Endothelial cell of umbilical vein (primary cell): ENCODE results near the gene ASB8. TPM values are rescaled to one million over a fixed set of nuclear protein-coding genes. Genes with fewer than 3 reads are reported as not detected.

Experiments used
- BruUV-seq: library from RNA; stranded (reverse); fragments of 400-500 nt; replicated peaks from 2 replicates; lab custom pipeline; 2021; lab: Mats Ljungman, UMichigan
- CTCF ChIA-PET: fragments of 300-600, 350-600 bp; sonication (Branson Sonifier 250); formaldehyde crosslinking; loops from one replicate; lab custom pipeline; 2021; ENCODE audit warnings: antibody characterized with exemption, inconsistent platforms; lab: Charles Lee
- POLR2A ChIA-PET: fragments of 300-600, 350-600 bp; sonication (Branson Sonifier 250); formaldehyde crosslinking; loops from one replicate; lab custom pipeline; 2021; ENCODE audit warnings: antibody characterized with exemption, inconsistent platforms; lab: Charles Lee
- DNase-seq: peaks from one replicate; pipeline ENCODE4 v3.0.0-alpha.2; 2011; ENCODE audit warnings: low read depth, low spot score
- FAIRE-seq: peaks from 2 replicates; lab custom pipeline; 2011; peaks lifted over from hg19 to GRCh38; lab: Jason Lieb, UNC
- H2AFZ ChIP-seq: 2 replicates; pipeline ENCODE4 v1.6.0; 2012; ENCODE audit warnings: low read depth, low read length, control low read depth, inconsistent platforms
- H3K27ac ChIP-seq: 2 replicates; pipeline ENCODE4 v1.5.1; 2011; ENCODE audit warnings: low read depth, mild to moderate bottlenecking, control low read depth, low read length, moderate library complexity; ENCODE audit not compliant: insufficient read depth
- H3K27me3 ChIP-seq, 2 experiments: 2 replicates each; pipeline versions ENCODE4 v1.6.0 to v1.6.1; 2011; ENCODE audit warnings: low read length in 2 of 2, mixed read lengths in 1 of 2; ENCODE audit not compliant: control insufficient read depth in 2 of 2, insufficient read depth in 2 of 2
- H3K36me3 ChIP-seq, 2 experiments: 2 replicates in 1 of 2; 3 replicates in 1 of 2; pipeline ENCODE4 v1.5.1; 2011; ENCODE audit warnings: low read length in 2 of 2, mild to moderate bottlenecking in 1 of 2, moderate library complexity in 1 of 2; ENCODE audit not compliant: control insufficient read depth in 2 of 2, insufficient read depth in 2 of 2; ENCODE audit errors: extremely low read depth in 1 of 2
- H3K4me1 ChIP-seq: 3 replicates; pipeline ENCODE4 v1.5.1; 2011; ENCODE audit warnings: mild to moderate bottlenecking, low read length; ENCODE audit not compliant: control insufficient read depth, insufficient read depth; ENCODE audit errors: extremely low read depth
- H3K4me2 ChIP-seq: 2 replicates; pipeline ENCODE4 v1.6.1; 2011; ENCODE audit warnings: low read length, control low read depth, mixed read lengths; ENCODE audit not compliant: insufficient read depth
- H3K4me3 ChIP-seq, 3 experiments: fragments of 200-600 bp in 1 of 3; sonication (generic), shearing (Covaris generic) in 1 of 3; replicated peaks in 1 of 3; 2 replicates each; pipeline ENCODE4 v1.5.1; 2011 to 2016; ENCODE audit warnings: control low read depth in 3 of 3, low read length in 3 of 3, mild to moderate bottlenecking in 2 of 3, inconsistent platforms in 1 of 3, low read depth in 1 of 3, moderate library complexity in 1 of 3; ENCODE audit not compliant: insufficient read depth in 1 of 3
- H3K79me2 ChIP-seq: 2 replicates; pipeline ENCODE4 v1.6.0; 2012; ENCODE audit warnings: low read length, inconsistent platforms; ENCODE audit not compliant: control insufficient read depth, insufficient read depth
- H3K9ac ChIP-seq: replicated peaks from 2 replicates; pipeline ENCODE3; 2011; ENCODE audit warnings: low read length, control low read depth; ENCODE audit not compliant: insufficient read depth; ENCODE audit errors: extremely low read depth
- H3K9me1 ChIP-seq: replicated peaks from 3 replicates; pipeline ENCODE4 v1.6.0; 2011; ENCODE audit warnings: mild to moderate bottlenecking, low read length; ENCODE audit not compliant: control insufficient read depth, insufficient read depth; ENCODE audit errors: extremely low read depth
- H3K9me3 ChIP-seq: replicated peaks from 2 replicates; pipeline ENCODE4 v1.5.1; 2012; ENCODE audit warnings: low read length, inconsistent platforms; ENCODE audit not compliant: control insufficient read depth, insufficient read depth
- H4K20me1 ChIP-seq: replicated peaks from 2 replicates; pipeline ENCODE3; 2011; ENCODE audit warnings: mild to moderate bottlenecking, low read length; ENCODE audit not compliant: control insufficient read depth, insufficient read depth; ENCODE audit errors: extremely low read depth
- EZH2 ChIP-seq: IDR thresholded peaks from 2 replicates; pipeline ENCODE4 v1.6.1; 2012; ENCODE audit warnings: borderline replicate concordance, low read depth, mild to moderate bottlenecking, moderate library complexity, low read length, inconsistent platforms; ENCODE audit not compliant: severe bottlenecking
- FOS ChIP-seq: IDR thresholded peaks from 2 replicates; pipeline ENCODE4 v1.6.1; 2011; ENCODE audit warnings: mild to moderate bottlenecking, low read length, moderate library complexity, borderline replicate concordance; ENCODE audit not compliant: insufficient read depth
- GATA2 ChIP-seq: IDR thresholded peaks from 2 replicates; pipeline ENCODE4 v1.7.0; 2011; ENCODE audit warnings: low read depth, mild to moderate bottlenecking, moderate library complexity, mixed read lengths, low read length; ENCODE audit not compliant: insufficient read length, insufficient read depth
- MAX ChIP-seq: IDR thresholded peaks from 2 replicates; pipeline ENCODE4 v1.6.1; 2011; ENCODE audit not compliant: insufficient read depth, insufficient read length
- MYC ChIP-seq: IDR thresholded peaks from one replicate; pipeline ENCODE4 v1.6.1; 2011; ENCODE audit warnings: mild to moderate bottlenecking, low read depth, low read length
- POLR2A ChIP-seq: IDR thresholded peaks from 2 replicates; pipeline ENCODE4 v1.6.1; 2012; ENCODE audit warnings: low read depth, mild to moderate bottlenecking, control low read depth, low read length
- dilution Hi-C: fragments of 300-500 bp; cut with MboI; formaldehyde crosslinking; loops from one replicate; pipeline ENCODE4 v1.15.0; 2019; ENCODE audit warnings: low sequenced_read_pairs; ENCODE audit not compliant: extremely low pct_ligation_motif_present
- intact Hi-C: fragments of 100-400 bp; cut with micrococcal nuclease; formaldehyde crosslinking; loops from one replicate; pipeline ENCODE4 v1.10.0; 2022
- polyA plus RNA-seq, 4 experiments: library from polyadenylated mRNA; depleted of rRNA in 3 of 4; stranded (reverse) in 3 of 4; unstranded in 1 of 4; fragments of >200 nt; gene quantifications; 2 replicates each; pipeline versions ENCODE4 v1.2.1 to v1.2.3, GENCODE V29; 2011 to 2012; ENCODE audit warnings: missing spikeins in 1 of 4
- total RNA-seq: library from RNA; stranded (reverse); gene quantifications from 2 replicates; pipeline ENCODE4 v1.2.3, GENCODE V29; 2021

The ASB8 gene
- total and polyA plus RNA-seq, 2 donors (not counting 3 experiments of a cell fraction or from before 2014, with no cell fraction given) = 14.9 to 29.7 TPM

- Histone ChIP-seq H3K9me3 (no peaks in the 10 kb centered on the region), H3K9ac (no peak overlapping the region), H3K27me3 (no peaks in the 10 kb centered on the region), H4K20me1 (no peaks in the 10 kb centered on the region), H3K9me1 (no peaks in the 10 kb centered on the region), H3K4me2 (no peak overlapping the region), H3K79me2 (peaks cover 21% of the 10 kb centered on the region), H3K4me3 (no peak overlapping the region), H2AFZ (no peak overlapping the region), H3K27ac (no peak overlapping the region), H3K36me3 (peaks cover 5 to 7% of the 10 kb centered on the region in 2 experiments), H3K4me1 (peaks cover 12% of the 10 kb centered on the region)
- intact Hi-C loops = no loop called here
- BruUV-seq = no TSS peak
- TF ChIP-seq MYC (no peak), MAX (no peak), EZH2 (no peak), FOS (no peak), GATA2 (no peak)
- FAIRE-seq = no peak
- CTCF ChIA-PET = no interaction called here
- POLR2A ChIA-PET = no interaction called here
- no peak for DNase-seq
- dilution Hi-C loops = no loop called here
Measured at GRCh38 chr12:48122065-48122834, 35.1 kb downstream of the ASB8 start.

- Histone ChIP-seq H3K4me1 (peaks cover 12% of the 10 kb centered on the region), H3K36me3 (peaks cover 4 to 5% of the 10 kb centered on the region in 2 experiments), H3K4me3 (no peak overlapping the region), H4K20me1 (no peaks in the 10 kb centered on the region), H3K79me2 (peaks cover 19% of the 10 kb centered on the region), H3K9me1 (no peaks in the 10 kb centered on the region), H3K27ac (no peak overlapping the region), H3K9ac (no peak overlapping the region), H2AFZ (no peak overlapping the region), H3K9me3 (no peaks in the 10 kb centered on the region), H3K4me2 (no peak overlapping the region), H3K27me3 (peaks cover 0 to 3% of the 10 kb centered on the region in 2 experiments)
- no peak for DNase-seq
- ChIA-PET CTCF (no interaction called here), POLR2A (no interaction called here)
- no peak for FAIRE-seq
- TF ChIP-seq POLR2A = no peak
- no peak for TF ChIP-seq MYC
- no peak for TF ChIP-seq EZH2
- intact Hi-C loops = no loop called here
- dilution Hi-C loops = no loop called here
- BruUV-seq = no TSS peak
Measured at GRCh38 chr12:48121522-48121921, 35.8 kb downstream of the ASB8 start.
